Keratinocyte (primary cell): ENCODE measurements around the gene HEXD. TPM values are rescaled to one million over a fixed set of nuclear protein-coding genes. Genes with fewer than 3 reads are reported as not detected.

Source experiments
- DNase-seq: peaks from one replicate; pipeline ENCODE4 v3.0.0-alpha.2; 2011; ENCODE audit warnings: low read depth, missing footprints, low spot score
- FAIRE-seq: peaks from 2 replicates; lab custom pipeline; 2011; peaks lifted over from hg19 to GRCh38; lab: Jason Lieb, UNC
- H2AFZ ChIP-seq: 2 replicates; pipeline ENCODE4 v1.6.0; 2012; ENCODE audit warnings: low read length, control low read depth, inconsistent platforms; ENCODE audit not compliant: control insufficient read depth
- H3K27ac ChIP-seq: 2 replicates; pipeline ENCODE4 v1.5.1; 2011; ENCODE audit warnings: low read length; ENCODE audit not compliant: control insufficient read depth, insufficient read depth
- H3K27me3 ChIP-seq: 3 replicates; pipeline ENCODE4 v1.6.0; 2011; ENCODE audit warnings: low read length; ENCODE audit not compliant: control insufficient read depth, insufficient read depth; ENCODE audit errors: extremely low read depth
- H3K36me3 ChIP-seq, 2 experiments: 2 replicates in 1 of 2; 3 replicates in 1 of 2; pipeline ENCODE4 v1.5.1; 2011; ENCODE audit warnings: low read length in 2 of 2, mild to moderate bottlenecking in 1 of 2; ENCODE audit not compliant: control insufficient read depth in 2 of 2, insufficient read depth in 2 of 2; ENCODE audit errors: extremely low read depth in 1 of 2
- H3K4me1 ChIP-seq: 3 replicates; pipeline ENCODE4 v1.5.1; 2011; ENCODE audit warnings: low read length; ENCODE audit not compliant: control insufficient read depth, insufficient read depth; ENCODE audit errors: extremely low read depth
- H3K4me2 ChIP-seq: 3 replicates; pipeline ENCODE4 v1.6.0; 2011; ENCODE audit warnings: low read depth, low read length; ENCODE audit not compliant: control insufficient read depth, insufficient read depth; ENCODE audit errors: extremely low read depth
- H3K4me3 ChIP-seq, 3 experiments: fragments of 200-600 bp in 1 of 3; sonication (generic) in 1 of 3; 2 replicates in 2 of 3; 3 replicates in 1 of 3; pipeline ENCODE4 v1.5.1; 2011 to 2016; ENCODE audit warnings: low read length in 3 of 3, mild to moderate bottlenecking in 3 of 3, control low read depth in 2 of 3, inconsistent platforms in 1 of 3, low read depth in 1 of 3, mixed read lengths in 1 of 3, mixed run types in 1 of 3, moderate library complexity in 1 of 3; ENCODE audit not compliant: control insufficient read depth in 2 of 3, insufficient read depth in 2 of 3; ENCODE audit errors: extremely low read depth in 1 of 3
- H3K79me2 ChIP-seq: 2 replicates; pipeline ENCODE4 v1.6.0; 2012; ENCODE audit warnings: low read length; ENCODE audit not compliant: control insufficient read depth, insufficient read depth
- H3K9ac ChIP-seq: 3 replicates; pipeline ENCODE4 v1.6.0; 2011; ENCODE audit warnings: low read length; ENCODE audit not compliant: control insufficient read depth, insufficient read depth; ENCODE audit errors: extremely low read depth
- H3K9me1 ChIP-seq: 3 replicates; pipeline ENCODE4 v1.6.0; 2011; ENCODE audit warnings: low read length; ENCODE audit not compliant: control insufficient read depth, insufficient read depth; ENCODE audit errors: extremely low read depth
- H3K9me3 ChIP-seq: 2 replicates; pipeline ENCODE4 v1.5.1; 2012; ENCODE audit warnings: low read depth, low read length; ENCODE audit not compliant: control insufficient read depth
- H4K20me1 ChIP-seq: 3 replicates; pipeline ENCODE4 v1.6.0; 2011; ENCODE audit warnings: low read length; ENCODE audit not compliant: control insufficient read depth, insufficient read depth; ENCODE audit errors: extremely low read depth
- CTCF ChIP-seq, 3 experiments: IDR thresholded peaks in 1 of 3; conservative IDR thresholded peaks in 1 of 3; optimal IDR thresholded peaks in 1 of 3; 2 replicates in 2 of 3; 3 replicates in 1 of 3; pipeline versions ENCODE3 to v1.5.1; 2011; ENCODE audit warnings: low read length in 3 of 3, mild to moderate bottlenecking in 3 of 3, moderate library complexity in 2 of 3, control low read depth in 1 of 3, inconsistent platforms in 1 of 3; ENCODE audit not compliant: insufficient read depth in 2 of 3; ENCODE audit errors: extremely low read depth in 1 of 3
- EZH2 ChIP-seq: IDR thresholded peaks from one replicate; pipeline ENCODE4 v1.6.1; 2012; ENCODE audit warnings: inconsistent platforms, mild to moderate bottlenecking, low read length, moderate library complexity
- dilution Hi-C: fragments of 300-500 bp; cut with MboI; formaldehyde crosslinking; loops from one replicate; pipeline ENCODE4 v1.7.0; 2020; ENCODE audit warnings: low sequenced_read_pairs; ENCODE audit not compliant: extremely low pct_ligation_motif_present
- polyA plus RNA-seq, 5 experiments: library from polyadenylated mRNA; depleted of rRNA in 3 of 5; stranded (reverse) in 3 of 5; stranded (forward) in 1 of 5; unstranded in 1 of 5; fragments of >200 nt; gene quantifications; 1 replicate in 1 of 5; 2 replicates in 3 of 5; 3 replicates in 1 of 5; pipeline versions ENCODE4 v1.2.1 to v1.2.3, GENCODE V29; 2011 to 2012; ENCODE audit warnings: missing spikeins in 2 of 5, low read depth in 1 of 5, low replicate concordance in 1 of 5

The HEXD gene
- polyA plus RNA-seq, 1 donor (not counting 4 experiments of a cell fraction or from before 2014, with no cell fraction given), result 5.6 TPM

- TF ChIP-seq CTCF (optimal IDR thresholded peaks at IDR 0.05 in 1 of 3, IDR thresholded peaks at IDR 0.05 in 1 of 3, conservative IDR thresholded peaks at IDR 0.05 in 1 of 3; ENCODE audit: extremely low read depth in 1 of 3, insufficient read depth in 2 of 3, low read length in 3 of 3) (no peak), EZH2 (no peak)
- Histone ChIP-seq H3K9ac (no peak overlapping the region), H3K36me3 (peaks cover 0 to 6% of the 10 kb centered on the region in 2 experiments), H3K4me2 (no peak overlapping the region), H3K27ac (no peak overlapping the region), H2AFZ (no peak overlapping the region), H4K20me1 (no peaks in the 10 kb centered on the region), H3K27me3 (no peaks in the 10 kb centered on the region), H3K4me1 (peaks cover 23% of the 10 kb centered on the region), H3K9me3 (no peaks in the 10 kb centered on the region), H3K9me1 (no peaks in the 10 kb centered on the region), H3K79me2 (no peaks in the 10 kb centered on the region), H3K4me3 (no peak overlapping the region)
- DNase-seq (no peak), FAIRE-seq (peak; percentile 62)
- dilution Hi-C loops, result no loop called here
These were observed 71.0 kb downstream of the HEXD start for GRCh38 chr17:82489117-82489516.

- H3K9me3 ChIP-seq, result no peaks in the 10 kb centered on the region
- peaks cover 27% of the 10 kb centered on the region for H3K4me1 ChIP-seq
- no peaks in the 10 kb centered on the region for H3K27me3 ChIP-seq
- no peak overlapping the region for H3K4me3 ChIP-seq
- no peaks in the 10 kb centered on the region for H3K9me1 ChIP-seq
- dilution Hi-C loops, result no loop called here
- no peaks in the 10 kb centered on the region for H4K20me1 ChIP-seq
- no peak for DNase-seq
- no peaks in the 10 kb centered on the region for H3K79me2 ChIP-seq
- no peak overlapping the region for H2AFZ ChIP-seq
- TF ChIP-seq EZH2, result no peak
- TF ChIP-seq CTCF (optimal IDR thresholded peaks at IDR 0.05 in 1 of 3, IDR thresholded peaks at IDR 0.05 in 1 of 3, conservative IDR thresholded peaks at IDR 0.05 in 1 of 3; ENCODE audit: extremely low read depth in 1 of 3, insufficient read depth in 2 of 3, low read length in 3 of 3), result no peak
- no peak overlapping the region for H3K27ac ChIP-seq
- no peak overlapping the region for H3K9ac ChIP-seq
- no peak for FAIRE-seq
- peaks cover 0 to 5% of the 10 kb centered on the region in 2 experiments for H3K36me3 ChIP-seq
- no peak overlapping the region for H3K4me2 ChIP-seq
These were observed 71.8 kb downstream of the HEXD start for GRCh38 chr17:82489851-82490511.
